Upper lobe of right lung (tissue), 1 donor: ENCODE measurements around the gene NIPAL4. TPM values are rescaled to one million over a fixed set of nuclear protein-coding genes. Genes with fewer than 3 reads are reported as not detected.

Experiments
- ATAC-seq: fragments of 200-7000 bp; cut with Tn5 transposase; one replicate; pipeline ENCODE4 v1.9.1; 2020; ENCODE audit warnings: mild to moderate bottlenecking, moderate library complexity
- DNase-seq: peaks from one replicate; pipeline ENCODE4 v3.0.0-alpha.2; 2020
- H3K27ac ChIP-seq: fragments of 200-600 bp; one replicate; pipeline ENCODE4 v1.8.0; 2022
- H3K27me3 ChIP-seq: fragments of 200-600 bp; one replicate; pipeline ENCODE4 v1.8.0; 2022; ENCODE audit warnings: mild to moderate bottlenecking
- H3K36me3 ChIP-seq: fragments of 200-600 bp; one replicate; pipeline ENCODE4 v1.8.0; 2022
- H3K4me1 ChIP-seq: fragments of 200-600 bp; one replicate; pipeline ENCODE4 v1.8.0; 2022
- H3K4me3 ChIP-seq: fragments of 200-600 bp; one replicate; pipeline ENCODE4 v1.8.0; 2022; ENCODE audit warnings: mild to moderate bottlenecking
- H3K9me3 ChIP-seq: fragments of 200-600 bp; one replicate; pipeline ENCODE4 v1.8.0; 2022
- intact Hi-C: fragments of 100-400 bp; cut with DNase I; formaldehyde crosslinking; loops from one replicate; pipeline ENCODE4 v1.11.0; 2022
- total RNA-seq: library from RNA; stranded (reverse); fragmentation: NEBNext Ultra II Directional; extraction: Animal tissue kit (Norgen Biotek cat#: 25700); gene quantifications from one replicate; pipeline ENCODE4 v1.2.1, GENCODE V29; 2021
- TF ChIP-seq, protein P1 (sequence below): fragments of 200-600 bp; IDR thresholded peaks from one replicate; pipeline ENCODE4 v1.8.0; 2022; ENCODE audit warnings: antibody characterized with exemption
- donor health status: DM: no; HTN: yes; CAD: no; lungs with severe emphysema.

The NIPAL4 gene
- total RNA-seq, 1 donor from 2014 or later, result not detected

DNA sequence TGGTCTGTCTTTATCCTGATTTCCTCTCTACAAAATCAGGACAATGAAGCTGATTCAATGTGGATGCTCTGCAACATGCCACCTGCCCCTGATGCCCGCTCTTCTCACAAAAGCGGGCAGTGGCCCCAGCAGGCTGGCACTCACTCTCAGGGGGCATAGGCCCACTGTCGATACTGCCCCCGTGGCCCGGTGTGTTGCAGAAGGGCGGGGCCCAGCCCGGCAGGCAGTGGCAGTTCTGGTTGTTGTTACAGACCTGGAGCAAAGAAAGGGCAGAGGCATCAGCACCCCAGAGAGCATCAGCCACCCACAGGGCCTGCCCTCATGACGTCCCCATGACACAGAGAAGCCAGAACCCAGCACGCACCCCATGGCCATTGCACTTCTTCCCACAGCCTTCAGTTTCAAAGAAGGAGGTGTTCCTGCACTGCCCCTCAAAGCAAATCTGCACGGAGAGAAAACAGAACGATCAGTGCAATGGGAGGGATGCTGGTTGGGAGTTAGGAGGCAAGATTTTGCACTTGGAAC is 31.5 kb downstream of the NIPAL4 start:
- peaks cover 43% of the 10 kb centered on the region for H3K36me3 ChIP-seq
- no peaks in the 10 kb centered on the region for H3K9me3 ChIP-seq
- no peak for DNase-seq

DNA sequence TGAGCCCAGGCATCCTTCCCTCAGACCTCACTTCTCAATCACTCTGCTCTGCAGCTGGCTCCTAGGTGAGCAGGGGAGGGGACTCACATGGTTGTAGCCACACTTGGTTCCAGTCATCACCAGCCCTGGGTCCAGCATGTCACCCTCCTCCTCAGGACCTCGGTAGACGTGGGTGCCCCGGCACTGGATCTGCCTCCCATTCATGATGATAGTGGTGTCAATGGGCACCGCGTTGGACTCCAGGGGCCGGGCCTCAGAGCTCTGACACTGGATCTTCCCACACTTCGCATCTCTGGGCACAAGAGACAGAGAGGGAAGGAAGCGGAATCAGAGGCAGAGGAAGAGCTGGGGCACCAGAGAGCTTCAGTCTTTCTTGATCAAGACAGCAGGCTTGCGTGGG is 32.9 kb downstream of the NIPAL4 start:
- intact Hi-C loops, result no loop called here
- Histone ChIP-seq H3K9me3 (no peaks in the 10 kb centered on the region), H3K27ac (no peak overlapping the region), H3K36me3 (peaks cover 38% of the 10 kb centered on the region), H3K4me1 (no peaks in the 10 kb centered on the region), H3K4me3 (no peak overlapping the region), H3K27me3 (no peaks in the 10 kb centered on the region)
- DNase-seq (no peak), ATAC-seq (no peak)
- TF ChIP-seq, protein P1, sequence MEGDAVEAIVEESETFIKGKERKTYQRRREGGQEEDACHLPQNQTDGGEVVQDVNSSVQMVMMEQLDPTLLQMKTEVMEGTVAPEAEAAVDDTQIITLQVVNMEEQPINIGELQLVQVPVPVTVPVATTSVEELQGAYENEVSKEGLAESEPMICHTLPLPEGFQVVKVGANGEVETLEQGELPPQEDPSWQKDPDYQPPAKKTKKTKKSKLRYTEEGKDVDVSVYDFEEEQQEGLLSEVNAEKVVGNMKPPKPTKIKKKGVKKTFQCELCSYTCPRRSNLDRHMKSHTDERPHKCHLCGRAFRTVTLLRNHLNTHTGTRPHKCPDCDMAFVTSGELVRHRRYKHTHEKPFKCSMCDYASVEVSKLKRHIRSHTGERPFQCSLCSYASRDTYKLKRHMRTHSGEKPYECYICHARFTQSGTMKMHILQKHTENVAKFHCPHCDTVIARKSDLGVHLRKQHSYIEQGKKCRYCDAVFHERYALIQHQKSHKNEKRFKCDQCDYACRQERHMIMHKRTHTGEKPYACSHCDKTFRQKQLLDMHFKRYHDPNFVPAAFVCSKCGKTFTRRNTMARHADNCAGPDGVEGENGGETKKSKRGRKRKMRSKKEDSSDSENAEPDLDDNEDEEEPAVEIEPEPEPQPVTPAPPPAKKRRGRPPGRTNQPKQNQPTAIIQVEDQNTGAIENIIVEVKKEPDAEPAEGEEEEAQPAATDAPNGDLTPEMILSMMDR, result no peak

More for the DNA sequence above, 31.5 kb downstream of the NIPAL4 start:
- no peak overlapping the region for H3K4me3 ChIP-seq
- H3K4me1 ChIP-seq, result no peaks in the 10 kb centered on the region
- no peak for ATAC-seq
- H3K27me3 ChIP-seq, result no peaks in the 10 kb centered on the region
- intact Hi-C loops, result no loop called here
- no peak overlapping the region for H3K27ac ChIP-seq
- TF ChIP-seq, protein P1, result no peak

DNA sequence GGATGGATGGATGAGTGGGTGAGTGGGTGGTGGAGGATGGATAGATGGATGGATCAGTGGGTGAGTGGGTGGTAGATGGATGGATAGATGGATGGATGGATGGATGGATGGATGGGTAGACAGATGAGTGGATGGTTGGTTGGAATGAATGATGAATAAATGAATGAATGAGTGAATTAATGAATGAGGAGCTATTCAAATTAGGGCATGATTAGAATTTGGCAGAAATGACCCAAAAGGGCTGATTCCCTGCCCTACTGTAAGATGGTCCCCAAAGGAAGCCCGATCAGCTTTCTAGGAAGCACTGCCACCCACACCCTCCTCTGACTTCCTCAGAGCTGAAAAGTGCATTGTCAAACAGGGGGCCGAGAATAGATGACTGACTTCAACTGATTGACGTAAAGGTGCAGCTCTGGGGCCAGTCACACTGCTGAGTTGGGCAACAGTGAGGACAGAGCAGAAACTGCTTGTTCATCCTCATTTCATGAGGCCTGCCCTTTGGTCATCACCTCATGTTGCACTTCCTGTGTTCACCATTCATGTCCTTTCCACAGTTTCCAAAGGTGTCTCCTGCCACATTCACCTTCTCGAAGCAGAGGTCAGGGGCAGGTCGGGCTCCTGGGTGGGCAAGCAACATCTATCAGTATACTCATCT is 34.3 kb downstream of the NIPAL4 start:
- Histone ChIP-seq H3K4me1 (no peaks in the 10 kb centered on the region), H3K4me3 (no peak overlapping the region), H3K9me3 (no peaks in the 10 kb centered on the region), H3K36me3 (peaks cover 29% of the 10 kb centered on the region), H3K27me3 (no peaks in the 10 kb centered on the region), H3K27ac (no peak overlapping the region)
- intact Hi-C loops, result no loop called here
- peak; percentile 83 for ATAC-seq
- TF ChIP-seq, protein P1, result no peak
- DNase-seq, result no peak

DNA sequence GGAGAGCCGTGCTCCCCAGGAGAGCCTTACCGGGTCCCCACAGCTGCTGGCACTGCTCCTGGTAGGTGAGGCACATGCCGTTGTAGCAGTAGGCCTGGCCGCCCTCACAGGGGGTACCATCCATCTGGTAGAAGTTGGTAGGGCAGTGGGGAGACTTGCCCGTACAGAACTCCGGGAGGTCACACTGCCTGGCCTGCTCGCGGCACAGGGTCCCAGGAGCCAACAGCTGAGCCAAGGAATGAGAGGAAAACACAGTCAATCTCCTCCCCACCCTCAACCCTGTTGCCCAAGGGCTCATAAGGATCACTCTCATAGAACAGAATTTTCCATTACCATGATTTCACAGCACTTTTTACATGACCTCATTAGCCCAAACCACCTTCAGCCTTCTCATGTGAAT is 36.9 kb downstream of the NIPAL4 start:
- Histone ChIP-seq H3K27ac (no peak overlapping the region), H3K4me3 (no peak overlapping the region), H3K36me3 (peaks cover 13% of the 10 kb centered on the region), H3K27me3 (no peaks in the 10 kb centered on the region), H3K4me1 (no peaks in the 10 kb centered on the region), H3K9me3 (no peaks in the 10 kb centered on the region)
- TF ChIP-seq, protein P1, result no peak
- no peak for DNase-seq
- ATAC-seq, result no peak
- intact Hi-C loops, result no loop called here

DNA sequence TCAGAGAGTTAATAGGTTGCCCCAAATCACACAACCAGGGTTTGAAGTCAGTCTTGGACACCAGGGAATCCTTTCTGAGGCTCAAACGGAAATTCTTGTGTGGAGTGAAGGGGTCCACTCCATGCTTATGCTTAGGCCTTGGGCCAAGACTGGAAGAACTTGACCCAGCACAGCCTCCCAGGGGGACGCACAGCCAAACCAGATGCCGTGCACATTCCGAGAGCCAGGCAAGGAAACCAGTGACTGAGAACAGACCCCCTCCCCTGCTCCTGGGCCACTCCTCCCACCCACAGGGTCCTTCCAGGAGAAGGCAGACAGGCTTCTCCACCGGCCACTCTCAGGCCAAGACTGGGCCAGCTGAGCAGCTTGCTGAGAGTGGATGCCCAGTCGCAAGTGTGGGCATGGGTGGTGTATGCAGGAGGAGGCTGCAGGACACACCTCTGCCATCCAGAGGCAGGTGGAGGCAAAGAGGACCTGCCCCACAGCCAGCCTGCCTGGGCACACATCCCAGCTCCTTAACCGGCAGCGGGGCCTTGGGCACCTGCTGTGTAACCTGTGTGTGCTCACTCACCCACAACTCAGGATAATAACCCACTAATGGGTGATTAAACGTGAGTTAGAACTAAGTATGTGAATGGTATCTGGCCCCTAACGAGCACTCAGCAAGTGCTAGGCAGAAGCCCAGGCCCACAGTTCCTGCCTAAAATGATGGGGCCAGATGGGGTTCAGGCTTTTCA is 38.0 kb downstream of the NIPAL4 start:
- Histone ChIP-seq H3K4me3 (no peak overlapping the region), H3K9me3 (no peaks in the 10 kb centered on the region), H3K36me3 (peaks cover 2% of the 10 kb centered on the region), H3K27me3 (no peaks in the 10 kb centered on the region), H3K27ac (no peak overlapping the region), H3K4me1 (no peaks in the 10 kb centered on the region)
- intact Hi-C loops, result no loop called here
- no peak for DNase-seq
- TF ChIP-seq, protein P1, result no peak
- ATAC-seq, result no peak
